ENCODE results near the gene VTI1A. TPM values are rescaled to one million over a fixed set of nuclear protein-coding genes. Genes with fewer than 3 reads are reported as not detected.

The VTI1A gene
- total and polyA plus RNA-seq, 2 of the 8 experiments (the other 6 are each of a cell fraction or from before 2014, with no cell fraction given), result 6.0 to 20.0 TPM

DNA sequence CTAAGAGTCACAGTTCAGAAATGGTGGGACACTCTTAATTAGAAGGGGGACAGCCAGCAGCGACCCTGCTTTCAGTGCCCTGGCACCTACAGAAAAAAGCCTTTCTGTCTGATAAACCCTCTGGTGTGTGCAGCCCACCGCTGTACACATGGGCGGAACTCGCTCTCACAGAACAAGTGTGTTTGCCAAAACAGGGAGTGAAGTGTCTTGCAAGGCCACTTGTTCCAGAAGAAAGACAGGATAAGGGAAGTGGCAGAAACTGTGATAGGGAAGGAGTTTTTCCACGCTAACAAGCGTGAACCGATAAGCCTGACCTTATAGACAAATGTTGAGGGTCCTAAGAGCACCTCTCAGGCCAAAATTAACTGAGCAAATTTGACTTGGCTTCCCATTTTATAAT is 299.3 kb downstream of the VTI1A start (continued):
- TF ChIP-seq BCL11A (IDR thresholded peaks at IDR 0.05; ENCODE audit: low read depth in 2 of 2, low read length in 2 of 2) (no peak), TAF1 (IDR thresholded peaks at IDR 0.05; ENCODE audit: low read depth, low read length) (no peak), SUZ12 (IDR thresholded peaks at IDR 0.05; ENCODE audit: low read length) (no peak), GTF2F1 (IDR thresholded peaks at IDR 0.05; ENCODE audit: borderline replicate concordance, low read depth, low read length) (no peak), JUN (IDR thresholded peaks at IDR 0.05; ENCODE audit: low read depth, low read length) (no peak), RFX5 (IDR thresholded peaks at IDR 0.05; ENCODE audit: borderline replicate concordance, low read depth, low read length) (no peak)
